ENCODE results near the gene SENP7.

DNA sequence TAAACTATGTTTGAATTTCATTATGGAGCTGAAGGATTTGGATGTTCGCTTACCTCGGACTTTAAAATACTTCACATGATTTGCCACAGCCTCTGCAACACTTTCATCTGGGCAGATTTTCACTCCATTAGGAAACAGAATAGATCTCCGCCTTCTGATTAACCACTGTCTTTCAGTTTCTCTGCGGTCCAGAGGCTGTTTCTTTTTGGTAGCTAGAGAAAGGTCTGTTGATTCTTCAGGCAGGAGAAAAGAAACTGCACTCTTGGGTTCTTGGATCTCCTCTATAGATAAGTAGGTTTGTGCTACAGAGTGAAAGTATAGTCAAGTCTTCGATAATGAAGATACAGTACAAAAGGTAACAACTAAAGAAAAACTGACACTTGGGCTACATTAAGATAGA, 193.5 kb downstream of the SENP7 start:
- TF ChIP-seq, protein P1, sequence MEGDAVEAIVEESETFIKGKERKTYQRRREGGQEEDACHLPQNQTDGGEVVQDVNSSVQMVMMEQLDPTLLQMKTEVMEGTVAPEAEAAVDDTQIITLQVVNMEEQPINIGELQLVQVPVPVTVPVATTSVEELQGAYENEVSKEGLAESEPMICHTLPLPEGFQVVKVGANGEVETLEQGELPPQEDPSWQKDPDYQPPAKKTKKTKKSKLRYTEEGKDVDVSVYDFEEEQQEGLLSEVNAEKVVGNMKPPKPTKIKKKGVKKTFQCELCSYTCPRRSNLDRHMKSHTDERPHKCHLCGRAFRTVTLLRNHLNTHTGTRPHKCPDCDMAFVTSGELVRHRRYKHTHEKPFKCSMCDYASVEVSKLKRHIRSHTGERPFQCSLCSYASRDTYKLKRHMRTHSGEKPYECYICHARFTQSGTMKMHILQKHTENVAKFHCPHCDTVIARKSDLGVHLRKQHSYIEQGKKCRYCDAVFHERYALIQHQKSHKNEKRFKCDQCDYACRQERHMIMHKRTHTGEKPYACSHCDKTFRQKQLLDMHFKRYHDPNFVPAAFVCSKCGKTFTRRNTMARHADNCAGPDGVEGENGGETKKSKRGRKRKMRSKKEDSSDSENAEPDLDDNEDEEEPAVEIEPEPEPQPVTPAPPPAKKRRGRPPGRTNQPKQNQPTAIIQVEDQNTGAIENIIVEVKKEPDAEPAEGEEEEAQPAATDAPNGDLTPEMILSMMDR (conservative IDR thresholded peaks at IDR 0.05; ENCODE audit: low read length) = no peak
- TF ChIP-seq EZH2phosphoT487 (IDR thresholded peaks at IDR 0.05; ENCODE audit: borderline replicate concordance, low read depth, low read length) = no peak
